ENCODE data around the gene FUT7. TPM values are rescaled to one million over a fixed set of nuclear protein-coding genes. Genes with fewer than 3 reads are reported as not detected.
"Not testable (repeated sequence)": the region's sequence is repeated elsewhere in the genome, so short reads cannot be mapped to it uniquely, and the experiment has no call there.

FUT7 gene
- total RNA-seq, 1 donor from 2014 or later: not detected

DNA sequence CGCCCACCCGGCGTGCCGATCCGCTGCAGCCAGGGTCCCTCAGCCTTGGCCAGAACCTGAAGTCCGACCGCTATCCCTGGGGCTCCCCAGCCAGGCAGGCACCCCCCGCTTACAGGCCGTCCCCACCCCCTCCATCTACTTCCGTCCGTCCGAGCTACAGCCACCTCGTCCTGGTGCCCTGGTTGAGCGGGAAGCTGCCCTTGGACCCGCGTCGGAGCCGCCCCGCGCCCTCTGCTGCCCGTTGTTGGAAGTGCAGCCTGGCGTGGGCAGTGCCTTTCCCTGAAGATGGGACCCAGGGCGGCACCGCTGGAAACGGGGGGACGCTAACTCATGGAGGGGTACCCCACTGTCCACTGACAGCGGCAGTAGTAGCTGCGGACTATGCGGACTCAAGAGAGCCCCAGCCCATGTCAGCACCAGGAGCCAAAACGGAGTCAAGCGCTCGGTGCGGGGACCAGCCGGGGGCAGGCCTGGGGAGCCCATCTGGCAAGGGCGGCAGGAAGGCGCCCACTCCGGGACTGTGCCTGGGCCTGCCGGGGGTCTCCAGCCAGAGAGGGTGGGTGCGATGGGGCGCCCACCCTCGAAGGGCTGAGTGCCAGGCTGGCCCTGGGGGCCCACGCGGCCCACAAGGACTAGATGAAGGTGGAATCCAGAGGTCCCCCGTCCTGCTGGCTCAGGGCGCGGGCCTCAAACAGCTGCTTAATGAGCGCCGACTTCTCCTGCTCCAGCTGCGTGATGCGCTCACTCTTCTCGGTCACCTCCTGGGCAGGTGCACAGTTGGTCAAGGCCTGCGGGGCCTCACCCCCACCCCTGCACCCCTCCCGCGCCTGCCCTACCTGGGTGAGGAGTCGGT is 32.4 kb upstream of the FUT7 start:
- H3K27ac ChIP-seq (replicated peaks): no peak overlapping the region
- no peaks in the 10 kb centered on the region for H3K9me3 ChIP-seq (replicated peaks)
- peak; percentile 98 for TF ChIP-seq CTCF (IDR thresholded peaks at IDR 0.05; ENCODE audit: borderline replicate concordance)
- intact Hi-C loops (cut with micrococcal nuclease): no loop called here
- no peaks in the 10 kb centered on the region for H3K36me3 ChIP-seq
- H3K4me3 ChIP-seq: no peak overlapping the region
- peaks cover 9% of the 10 kb centered on the region for H3K4me1 ChIP-seq
- H3K27me3 ChIP-seq (ENCODE audit: low read depth): peaks cover 7% of the 10 kb centered on the region
- DNase-seq: peak; percentile 77

DNA sequence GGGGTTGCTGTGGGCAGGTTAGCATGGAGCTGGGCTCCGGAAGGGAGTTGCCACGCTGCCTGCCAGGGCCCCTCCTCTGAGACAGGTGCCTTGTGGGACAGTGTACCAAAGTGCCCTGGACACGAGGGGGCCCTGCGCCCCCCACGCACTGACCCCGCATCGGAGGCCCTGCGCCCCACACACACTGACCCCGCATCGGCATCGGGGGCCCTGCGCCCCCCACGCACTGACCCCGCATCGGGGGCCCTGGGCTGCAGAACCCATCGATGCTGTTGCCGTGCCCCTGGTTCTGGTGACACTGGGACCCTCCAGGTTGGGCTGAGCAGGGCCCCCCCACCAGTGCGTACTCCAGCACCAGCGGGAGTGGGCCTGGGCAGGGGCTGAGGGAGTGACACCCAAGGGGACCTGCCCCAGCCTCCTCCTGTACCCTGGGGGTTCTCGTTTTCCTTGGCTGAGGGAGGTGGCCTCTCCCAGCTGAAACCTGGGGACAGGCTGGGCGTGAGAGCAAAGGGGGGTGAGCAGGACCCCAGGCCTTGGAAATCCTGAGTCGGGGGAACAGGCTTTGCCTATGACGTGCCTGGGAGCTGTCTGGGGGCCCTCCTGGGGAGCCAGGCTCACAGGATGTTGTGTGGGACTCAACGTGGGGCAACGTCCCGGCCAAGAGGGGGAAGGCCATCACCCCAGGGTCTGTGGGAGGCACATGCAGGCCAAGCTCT is 31.6 kb upstream of the FUT7 start:
- DNase-seq: no peak
- peaks cover 9% of the 10 kb centered on the region for H3K4me1 ChIP-seq
- H3K27ac ChIP-seq (replicated peaks): no peak overlapping the region
- H3K4me3 ChIP-seq: no peak overlapping the region
- intact Hi-C loops (cut with micrococcal nuclease): no loop called here
- TF ChIP-seq CTCF (IDR thresholded peaks at IDR 0.05; ENCODE audit: borderline replicate concordance): no peak
- H3K27me3 ChIP-seq (ENCODE audit: low read depth): no peaks in the 10 kb centered on the region
- no peaks in the 10 kb centered on the region for H3K9me3 ChIP-seq (replicated peaks)
- no peaks in the 10 kb centered on the region for H3K36me3 ChIP-seq

- intact Hi-C loops (cut with micrococcal nuclease); H3K4me1 ChIP-seq; H3K27me3 ChIP-seq (ENCODE audit: low read depth); DNase-seq; H3K4me3 ChIP-seq; H3K9me3 ChIP-seq (replicated peaks); H3K36me3 ChIP-seq; H3K27ac ChIP-seq (replicated peaks): not testable (repeated sequence)
These were observed 30.9 kb upstream of the FUT7 start for GRCh38 chr9:137062798-137063197.

GRCh38 chr9:137062384-137062783 is 30.5 kb upstream of the FUT7 start:
- DNase-seq: no peak
- H3K36me3 ChIP-seq: no peaks in the 10 kb centered on the region
- no peak overlapping the region for H3K4me3 ChIP-seq
- no peaks in the 10 kb centered on the region for H3K9me3 ChIP-seq (replicated peaks)
- intact Hi-C loops (cut with micrococcal nuclease): no loop called here
- H3K27ac ChIP-seq (replicated peaks): no peak overlapping the region
- H3K27me3 ChIP-seq (ENCODE audit: low read depth): no peaks in the 10 kb centered on the region
- no peak for TF ChIP-seq CTCF (IDR thresholded peaks at IDR 0.05; ENCODE audit: borderline replicate concordance)
- peaks cover 12% of the 10 kb centered on the region for H3K4me1 ChIP-seq

- Histone ChIP-seq H3K27me3 (ENCODE audit: low read depth) (peaks cover 12% of the 10 kb centered on the region), H3K4me3 (no peak overlapping the region), H3K9me3 (replicated peaks) (no peaks in the 10 kb centered on the region), H3K36me3 (no peaks in the 10 kb centered on the region), H3K27ac (replicated peaks) (no peak overlapping the region), H3K4me1 (peaks cover 41% of the 10 kb centered on the region)
- DNase-seq: no peak
- no peak for TF ChIP-seq CTCF (IDR thresholded peaks at IDR 0.05; ENCODE audit: borderline replicate concordance)
- intact Hi-C loops (cut with micrococcal nuclease): no loop called here
These were observed 26.8 kb upstream of the FUT7 start for GRCh38 chr9:137058521-137059234.
